ENCODE data around the gene VCPKMT. TPM values are rescaled to one million over a fixed set of nuclear protein-coding genes. Genes with fewer than 3 reads are reported as not detected.
"Not testable (repeated sequence)": the region's sequence is repeated elsewhere in the genome, so short reads cannot be mapped to it uniquely, and the experiment has no call there.

Gene VCPKMT
- total and polyA plus RNA-seq, 2 experiments from 2014 or later = 4.8 to 10.7 TPM

- TF ChIP-seq CTCF (IDR thresholded peaks at IDR 0.05; ENCODE audit: low read depth, low read length) = no peak
- Histone ChIP-seq H3K27ac (no peak overlapping the region), H3K9me3 (ENCODE audit: low read depth) (no peaks in the 10 kb centered on the region), H3K4me1 (ENCODE audit: low read depth) (peaks cover 5% of the 10 kb centered on the region), H3K27me3 (no peaks in the 10 kb centered on the region), H3K4me3 (no peak overlapping the region), H3K36me3 (no peaks in the 10 kb centered on the region)
- no peak for DNase-seq (ENCODE audit: low read depth in 1 of 2, low spot score in 1 of 2)
Observed at GRCh38 chr14:50084666-50085065, 31.7 kb downstream of the VCPKMT start.

- Histone ChIP-seq H3K9me3 (ENCODE audit: low read depth) (no peaks in the 10 kb centered on the region), H3K27ac (no peak overlapping the region), H3K36me3 (no peaks in the 10 kb centered on the region), H3K4me3 (no peak overlapping the region), H3K27me3 (no peaks in the 10 kb centered on the region), H3K4me1 (ENCODE audit: low read depth) (peaks cover 5% of the 10 kb centered on the region)
- TF ChIP-seq CTCF (IDR thresholded peaks at IDR 0.05; ENCODE audit: low read depth, low read length) = no peak
- DNase-seq (ENCODE audit: low read depth in 1 of 2, low spot score in 1 of 2) = no peak
Observed at GRCh38 chr14:50083467-50084337, 32.7 kb downstream of the VCPKMT start.

- Histone ChIP-seq H3K9me3 (ENCODE audit: low read depth) (no peaks in the 10 kb centered on the region), H3K36me3 (no peaks in the 10 kb centered on the region), H3K4me3 (no peak overlapping the region), H3K4me1 (ENCODE audit: low read depth) (peaks cover 2% of the 10 kb centered on the region), H3K27ac (no peak overlapping the region), H3K27me3 (no peaks in the 10 kb centered on the region)
- DNase-seq (ENCODE audit: low read depth in 1 of 2, low spot score in 1 of 2) = no peak
- no peak for TF ChIP-seq CTCF (IDR thresholded peaks at IDR 0.05; ENCODE audit: low read depth, low read length)
Observed at GRCh38 chr14:50082784-50083466, 33.4 kb downstream of the VCPKMT start.

GRCh38 chr14:50082308-50082742 lies 34.0 kb downstream of the VCPKMT start:
- Histone ChIP-seq H3K27me3 (no peaks in the 10 kb centered on the region), H3K27ac (no peak overlapping the region), H3K4me1 (ENCODE audit: low read depth) (no peaks in the 10 kb centered on the region), H3K9me3 (ENCODE audit: low read depth) (no peaks in the 10 kb centered on the region), H3K4me3 (no peak overlapping the region), H3K36me3 (no peaks in the 10 kb centered on the region)
- TF ChIP-seq CTCF (IDR thresholded peaks at IDR 0.05; ENCODE audit: low read depth, low read length) = no peak
- no peak for DNase-seq (ENCODE audit: low read depth in 1 of 2, low spot score in 1 of 2)

GRCh38 chr14:50079103-50079502 lies 37.3 kb downstream of the VCPKMT start:
- H3K9me3 ChIP-seq (ENCODE audit: low read depth); H3K4me1 ChIP-seq (ENCODE audit: low read depth); H3K27me3 ChIP-seq; DNase-seq (ENCODE audit: low read depth in 1 of 2, low spot score in 1 of 2); H3K4me3 ChIP-seq; H3K36me3 ChIP-seq; H3K27ac ChIP-seq: not testable (repeated sequence)

- not testable (repeated sequence) for H3K4me3 ChIP-seq; H3K36me3 ChIP-seq; H3K4me1 ChIP-seq (ENCODE audit: low read depth); DNase-seq (ENCODE audit: low read depth in 1 of 2, low spot score in 1 of 2); H3K9me3 ChIP-seq (ENCODE audit: low read depth); H3K27me3 ChIP-seq; H3K27ac ChIP-seq
Observed at GRCh38 chr14:50073663-50074062, 42.7 kb downstream of the VCPKMT start.

Measured in cardiac muscle cell (in vitro differentiated cells and primary cell).